Right lobe of liver (tissue), 4 donors: ENCODE results near the gene SORBS2.

ENCODE experiments used
- CTCF ChIP-seq, 4 donors: fragments of 200-600 bp in 3 of 4; fragments of 450-650 bp in 1 of 4; IDR thresholded peaks; one replicate each; pipeline versions ENCODE4 v1.5.1 to v1.8.0; 2016 to 2022; ENCODE audit warnings: antibody characterized with exemption in 4 of 4, mild to moderate bottlenecking in 2 of 4
- POLR2A ChIP-seq: fragments of 450-650 bp; IDR thresholded peaks from one replicate; pipeline ENCODE4 v1.6.1; 2017; ENCODE audit warnings: antibody characterized with exemption, mild to moderate bottlenecking
- donor health status: DM: no; HTN: no; CAD: no.
- donor health status: DM: no; HTN: no; CAD: no.
- donor health status: DM: no; HTN: yes; CAD: no.

- no peak for TF ChIP-seq CTCF (IDR thresholded peaks at IDR 0.05)
- no peak for TF ChIP-seq POLR2A
These were observed 90.6 kb downstream of the SORBS2 start for GRCh38 chr4:185721190-185722028.
